ENCODE measurements around the gene COPZ2.

GRCh38 chr17:48058393-48059124 lies 21.0 kb upstream of the COPZ2 start:
- TF ChIP-seq, protein P1, sequence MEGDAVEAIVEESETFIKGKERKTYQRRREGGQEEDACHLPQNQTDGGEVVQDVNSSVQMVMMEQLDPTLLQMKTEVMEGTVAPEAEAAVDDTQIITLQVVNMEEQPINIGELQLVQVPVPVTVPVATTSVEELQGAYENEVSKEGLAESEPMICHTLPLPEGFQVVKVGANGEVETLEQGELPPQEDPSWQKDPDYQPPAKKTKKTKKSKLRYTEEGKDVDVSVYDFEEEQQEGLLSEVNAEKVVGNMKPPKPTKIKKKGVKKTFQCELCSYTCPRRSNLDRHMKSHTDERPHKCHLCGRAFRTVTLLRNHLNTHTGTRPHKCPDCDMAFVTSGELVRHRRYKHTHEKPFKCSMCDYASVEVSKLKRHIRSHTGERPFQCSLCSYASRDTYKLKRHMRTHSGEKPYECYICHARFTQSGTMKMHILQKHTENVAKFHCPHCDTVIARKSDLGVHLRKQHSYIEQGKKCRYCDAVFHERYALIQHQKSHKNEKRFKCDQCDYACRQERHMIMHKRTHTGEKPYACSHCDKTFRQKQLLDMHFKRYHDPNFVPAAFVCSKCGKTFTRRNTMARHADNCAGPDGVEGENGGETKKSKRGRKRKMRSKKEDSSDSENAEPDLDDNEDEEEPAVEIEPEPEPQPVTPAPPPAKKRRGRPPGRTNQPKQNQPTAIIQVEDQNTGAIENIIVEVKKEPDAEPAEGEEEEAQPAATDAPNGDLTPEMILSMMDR (IDR thresholded peaks at IDR 0.05), result no peak
- TF ChIP-seq EP300 (IDR thresholded peaks at IDR 0.05), result no peak
